ENCODE measurements around the gene WNT9B. TPM values are rescaled to one million over a fixed set of nuclear protein-coding genes. Genes with fewer than 3 reads are reported as not detected.

The WNT9B gene
- total RNA-seq, 1 experiment from 2014 or later, result not detected

GRCh38 chr17:46886310-46886663, 34.9 kb downstream of the WNT9B start:
- H3K4me1 ChIP-seq (ENCODE audit: control insufficient read depth, insufficient read depth, low read length), result no peaks in the 10 kb centered on the region
- ChIA-PET POLR2A (interaction anchor here (0.8 kb wide), 1 partner anchor 9 kb away, joined by 4 read pairs; no protein-coding TSS in a partner anchor), CTCF (no interaction called here)
- H3K27me3 ChIP-seq (ENCODE audit: control insufficient read depth, insufficient read depth, low read length), result no peaks in the 10 kb centered on the region
- no peaks in the 10 kb centered on the region for H3K36me3 ChIP-seq (ENCODE audit: control insufficient read depth, insufficient read depth, low read length)
- TF ChIP-seq, protein P1, sequence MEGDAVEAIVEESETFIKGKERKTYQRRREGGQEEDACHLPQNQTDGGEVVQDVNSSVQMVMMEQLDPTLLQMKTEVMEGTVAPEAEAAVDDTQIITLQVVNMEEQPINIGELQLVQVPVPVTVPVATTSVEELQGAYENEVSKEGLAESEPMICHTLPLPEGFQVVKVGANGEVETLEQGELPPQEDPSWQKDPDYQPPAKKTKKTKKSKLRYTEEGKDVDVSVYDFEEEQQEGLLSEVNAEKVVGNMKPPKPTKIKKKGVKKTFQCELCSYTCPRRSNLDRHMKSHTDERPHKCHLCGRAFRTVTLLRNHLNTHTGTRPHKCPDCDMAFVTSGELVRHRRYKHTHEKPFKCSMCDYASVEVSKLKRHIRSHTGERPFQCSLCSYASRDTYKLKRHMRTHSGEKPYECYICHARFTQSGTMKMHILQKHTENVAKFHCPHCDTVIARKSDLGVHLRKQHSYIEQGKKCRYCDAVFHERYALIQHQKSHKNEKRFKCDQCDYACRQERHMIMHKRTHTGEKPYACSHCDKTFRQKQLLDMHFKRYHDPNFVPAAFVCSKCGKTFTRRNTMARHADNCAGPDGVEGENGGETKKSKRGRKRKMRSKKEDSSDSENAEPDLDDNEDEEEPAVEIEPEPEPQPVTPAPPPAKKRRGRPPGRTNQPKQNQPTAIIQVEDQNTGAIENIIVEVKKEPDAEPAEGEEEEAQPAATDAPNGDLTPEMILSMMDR (IDR thresholded peaks at IDR 0.05), result no peak
- TF ChIP-seq SIN3A (IDR thresholded peaks at IDR 0.05; ENCODE audit: borderline replicate concordance, insufficient read depth, low read depth, low read length) (no peak), TCF7L2 (IDR thresholded peaks at IDR 0.05; ENCODE audit: low read depth, low read length) (no peak), POLR2AphosphoS5 (IDR thresholded peaks at IDR 0.05; ENCODE audit: low read depth, low read length) (no peak)
- TF ChIP-seq, protein P2, sequence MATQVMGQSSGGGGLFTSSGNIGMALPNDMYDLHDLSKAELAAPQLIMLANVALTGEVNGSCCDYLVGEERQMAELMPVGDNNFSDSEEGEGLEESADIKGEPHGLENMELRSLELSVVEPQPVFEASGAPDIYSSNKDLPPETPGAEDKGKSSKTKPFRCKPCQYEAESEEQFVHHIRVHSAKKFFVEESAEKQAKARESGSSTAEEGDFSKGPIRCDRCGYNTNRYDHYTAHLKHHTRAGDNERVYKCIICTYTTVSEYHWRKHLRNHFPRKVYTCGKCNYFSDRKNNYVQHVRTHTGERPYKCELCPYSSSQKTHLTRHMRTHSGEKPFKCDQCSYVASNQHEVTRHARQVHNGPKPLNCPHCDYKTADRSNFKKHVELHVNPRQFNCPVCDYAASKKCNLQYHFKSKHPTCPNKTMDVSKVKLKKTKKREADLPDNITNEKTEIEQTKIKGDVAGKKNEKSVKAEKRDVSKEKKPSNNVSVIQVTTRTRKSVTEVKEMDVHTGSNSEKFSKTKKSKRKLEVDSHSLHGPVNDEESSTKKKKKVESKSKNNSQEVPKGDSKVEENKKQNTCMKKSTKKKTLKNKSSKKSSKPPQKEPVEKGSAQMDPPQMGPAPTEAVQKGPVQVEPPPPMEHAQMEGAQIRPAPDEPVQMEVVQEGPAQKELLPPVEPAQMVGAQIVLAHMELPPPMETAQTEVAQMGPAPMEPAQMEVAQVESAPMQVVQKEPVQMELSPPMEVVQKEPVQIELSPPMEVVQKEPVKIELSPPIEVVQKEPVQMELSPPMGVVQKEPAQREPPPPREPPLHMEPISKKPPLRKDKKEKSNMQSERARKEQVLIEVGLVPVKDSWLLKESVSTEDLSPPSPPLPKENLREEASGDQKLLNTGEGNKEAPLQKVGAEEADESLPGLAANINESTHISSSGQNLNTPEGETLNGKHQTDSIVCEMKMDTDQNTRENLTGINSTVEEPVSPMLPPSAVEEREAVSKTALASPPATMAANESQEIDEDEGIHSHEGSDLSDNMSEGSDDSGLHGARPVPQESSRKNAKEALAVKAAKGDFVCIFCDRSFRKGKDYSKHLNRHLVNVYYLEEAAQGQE (IDR thresholded peaks at IDR 0.05; ENCODE audit: insufficient read depth in 1 of 2, low read depth in 2 of 2, low read length in 1 of 2), result no peak
- H3K9me3 ChIP-seq (ENCODE audit: control insufficient read depth, insufficient read depth, low read depth, low read length), result no peaks in the 10 kb centered on the region
- in situ Hi-C loops (cut with HindIII; ENCODE audit: low pct_unique_long_range_greater_than_20kb, low sequenced_read_pairs) (no loop called here), intact Hi-C loops (cut with micrococcal nuclease; ENCODE audit: unreplicated experiment) (no loop called here)
- no peak for ATAC-seq
- no peak for DNase-seq (ENCODE audit: low read depth, low spot score)
- no peak overlapping the region for H3K27ac ChIP-seq (ENCODE audit: low read length)
- BruUV-seq (replicated peaks), result no TSS peak
- no peak overlapping the region for H3K4me3 ChIP-seq (ENCODE audit: low read depth in 2 of 2, low read length in 2 of 2)

DNA sequence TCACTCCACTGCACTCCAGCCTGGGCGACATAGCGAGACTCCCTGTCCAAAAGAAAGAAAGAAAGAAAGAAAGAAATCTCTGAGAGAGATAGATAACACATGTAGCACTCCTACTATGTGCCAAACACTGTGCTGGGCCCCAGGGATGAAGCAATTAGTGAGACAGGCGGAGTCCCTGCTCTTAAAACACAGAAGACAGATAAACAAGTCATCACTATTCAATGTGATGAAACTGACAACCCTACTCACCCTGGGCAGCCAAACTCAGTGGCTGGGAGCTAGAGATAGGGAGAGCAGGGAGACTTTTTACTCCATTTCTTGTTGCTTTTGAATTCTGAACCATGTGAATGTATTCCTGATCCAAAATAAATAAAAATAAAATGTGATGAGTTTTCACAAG, 36.3 kb downstream of the WNT9B start:
- no peak for DNase-seq (ENCODE audit: low read depth, low spot score)
- BruUV-seq (replicated peaks), result no TSS peak
- Histone ChIP-seq H3K27ac (ENCODE audit: low read length) (no peak overlapping the region), H3K9me3 (ENCODE audit: control insufficient read depth, insufficient read depth, low read depth, low read length) (no peaks in the 10 kb centered on the region), H3K4me3 (ENCODE audit: low read depth in 2 of 2, low read length in 2 of 2) (no peak overlapping the region), H3K4me1 (ENCODE audit: control insufficient read depth, insufficient read depth, low read length) (no peaks in the 10 kb centered on the region), H3K36me3 (ENCODE audit: control insufficient read depth, insufficient read depth, low read length) (no peaks in the 10 kb centered on the region), H3K27me3 (ENCODE audit: control insufficient read depth, insufficient read depth, low read length) (no peaks in the 10 kb centered on the region)
- intact Hi-C loops (cut with micrococcal nuclease; ENCODE audit: unreplicated experiment) (no loop called here), in situ Hi-C loops (cut with HindIII; ENCODE audit: low pct_unique_long_range_greater_than_20kb, low sequenced_read_pairs) (no loop called here)
- no peak for TF ChIP-seq POLR2AphosphoS5 (IDR thresholded peaks at IDR 0.05; ENCODE audit: low read depth, low read length)
- TF ChIP-seq TCF7L2 (IDR thresholded peaks at IDR 0.05; ENCODE audit: low read depth, low read length), result no peak
- ATAC-seq, result no peak
- POLR2A ChIA-PET, result no interaction called here
- CTCF ChIA-PET, result no interaction called here

DNA sequence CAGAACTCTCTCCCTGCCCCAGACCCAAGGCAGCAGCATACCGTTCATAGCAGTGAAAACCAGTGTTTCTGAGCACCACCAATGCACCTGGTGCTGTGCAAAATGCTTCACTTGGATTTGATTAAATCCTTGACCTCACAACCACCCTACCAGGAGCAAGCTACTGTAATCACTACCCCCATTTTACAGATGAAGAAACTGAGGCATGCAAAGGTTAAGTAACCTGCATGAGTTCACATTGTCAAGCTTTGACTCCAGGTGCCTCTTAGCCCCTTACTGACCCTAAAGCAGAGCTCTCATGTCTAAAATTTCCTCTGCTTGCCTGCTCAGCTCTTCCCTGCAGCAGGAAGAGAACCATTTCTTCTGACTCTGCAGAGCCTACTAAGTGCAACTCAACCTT, 37.3 kb downstream of the WNT9B start:
- Histone ChIP-seq H3K36me3 (ENCODE audit: control insufficient read depth, insufficient read depth, low read length) (no peaks in the 10 kb centered on the region), H3K4me3 (ENCODE audit: low read depth in 2 of 2, low read length in 2 of 2) (no peak overlapping the region), H3K27ac (ENCODE audit: low read length) (no peak overlapping the region), H3K4me1 (ENCODE audit: control insufficient read depth, insufficient read depth, low read length) (no peaks in the 10 kb centered on the region), H3K9me3 (ENCODE audit: control insufficient read depth, insufficient read depth, low read depth, low read length) (no peaks in the 10 kb centered on the region), H3K27me3 (ENCODE audit: control insufficient read depth, insufficient read depth, low read length) (no peaks in the 10 kb centered on the region)
- in situ Hi-C loops (cut with HindIII; ENCODE audit: low pct_unique_long_range_greater_than_20kb, low sequenced_read_pairs) (no loop called here), intact Hi-C loops (cut with micrococcal nuclease; ENCODE audit: unreplicated experiment) (no loop called here)
- no TSS peak for BruUV-seq (replicated peaks)
- ATAC-seq, result no peak
- no peak for DNase-seq (ENCODE audit: low read depth, low spot score)
- ChIA-PET CTCF (no interaction called here), POLR2A (no interaction called here)
- TF ChIP-seq SIN3A (IDR thresholded peaks at IDR 0.05; ENCODE audit: borderline replicate concordance, insufficient read depth, low read depth, low read length) (no peak), POLR2AphosphoS5 (IDR thresholded peaks at IDR 0.05; ENCODE audit: low read depth, low read length) (no peak), TCF7L2 (IDR thresholded peaks at IDR 0.05; ENCODE audit: low read depth, low read length) (no peak)
- TF ChIP-seq, protein P2 (IDR thresholded peaks at IDR 0.05; ENCODE audit: insufficient read depth in 1 of 2, low read depth in 2 of 2, low read length in 1 of 2), result no peak
- TF ChIP-seq, protein P1 (IDR thresholded peaks at IDR 0.05), result no peak

Data from Panc1 (cell line).